ENCODE measurements around the gene SAP30L. TPM values are rescaled to one million over a fixed set of nuclear protein-coding genes. Genes with fewer than 3 reads are reported as not detected.
A peak's percentile ranks its signal among the peaks of the same experiment; 100 is the strongest.

The SAP30L gene
- total and polyA plus RNA-seq, 12 donors = 22.5 to 65.1 (median 36.8) TPM

GRCh38 chr5:154485850-154486426 is 40.1 kb downstream of the SAP30L start:
- 17 to 25% (median 20%) methylated on average over 6 of the region's 6 CpGs for WGBS, 4 donors
- Histone ChIP-seq H3K9me3 (replicated peaks in 1 of 3) (no peaks in the 10 kb centered on the region), H3K27ac (no peak overlapping the region), H3K36me3 (replicated peaks in 1 of 2) (no peaks in the 10 kb centered on the region), H3K4me3 (no peak overlapping the region), H3K27me3 (peaks cover 86% of the 10 kb centered on the region), H3K4me1 (replicated peaks in 1 of 2) (peaks cover 0 to 5% of the 10 kb centered on the region in 2 donors)
- intact Hi-C loops (cut with DNase I) = no loop called here
- TF ChIP-seq POLR2A (IDR thresholded peaks at IDR 0.05) (no peak), CTCF (IDR thresholded peaks at IDR 0.05) (no peak)
- DNase-seq = peak in 1 of 7 donors; percentile 44

GRCh38 chr5:154486427-154486866 is 40.6 kb downstream of the SAP30L start:
- Histone ChIP-seq H3K4me1 (replicated peaks in 1 of 2) (peaks cover 0 to 5% of the 10 kb centered on the region in 2 donors), H3K4me3 (no peak overlapping the region), H3K9me3 (replicated peaks in 1 of 3) (no peaks in the 10 kb centered on the region), H3K36me3 (replicated peaks in 1 of 2) (no peaks in the 10 kb centered on the region), H3K27ac (no peak overlapping the region), H3K27me3 (peaks cover 81% of the 10 kb centered on the region)
- peak in 1 of 7 donors; percentile 53 for DNase-seq
- no peak for TF ChIP-seq CTCF (IDR thresholded peaks at IDR 0.05)
- TF ChIP-seq POLR2A (IDR thresholded peaks at IDR 0.05) = no peak
- 8 to 18% (median 15%) methylated on average over 4 of the region's 4 CpGs for WGBS, 4 donors
- intact Hi-C loops (cut with DNase I) = no loop called here

GRCh38 chr5:154487541-154487940 is 41.7 kb downstream of the SAP30L start:
- 19 to 32% (median 31%) methylated on average over 2 of the region's 2 CpGs for WGBS, 4 donors
- intact Hi-C loops (cut with DNase I) = no loop called here
- TF ChIP-seq CTCF (IDR thresholded peaks at IDR 0.05) (no peak), POLR2A (IDR thresholded peaks at IDR 0.05) (no peak)
- H3K27ac ChIP-seq = no peak overlapping the region
- no peak overlapping the region for H3K4me3 ChIP-seq
- H3K36me3 ChIP-seq (replicated peaks in 1 of 2) = no peaks in the 10 kb centered on the region
- no peaks in the 10 kb centered on the region for H3K9me3 ChIP-seq (replicated peaks in 1 of 3)
- H3K27me3 ChIP-seq = peaks cover 70% of the 10 kb centered on the region
- H3K4me1 ChIP-seq (replicated peaks in 1 of 2) = peaks cover 0 to 4% of the 10 kb centered on the region in 2 donors
- DNase-seq = no peak

GRCh38 chr5:154491941-154492340 is 46.1 kb downstream of the SAP30L start:
- 64 to 82% (median 75%) methylated on average over 2 of the region's 2 CpGs for WGBS, 4 donors
- peaks cover 34% of the 10 kb centered on the region for H3K27me3 ChIP-seq
- no peaks in the 10 kb centered on the region for H3K36me3 ChIP-seq (replicated peaks in 1 of 2)
- no peak for DNase-seq
- TF ChIP-seq CTCF (IDR thresholded peaks at IDR 0.05) = no peak
- TF ChIP-seq POLR2A (IDR thresholded peaks at IDR 0.05) = no peak
- no peak overlapping the region for H3K4me3 ChIP-seq
- intact Hi-C loops (cut with DNase I) = no loop called here
- no peaks in the 10 kb centered on the region for H3K9me3 ChIP-seq (replicated peaks in 1 of 3)
- H3K27ac ChIP-seq = no peak overlapping the region
- H3K4me1 ChIP-seq (replicated peaks in 1 of 2) = no peaks in the 10 kb centered on the region
